ENCODE results near the gene SCO1. TPM values are rescaled to one million over a fixed set of nuclear protein-coding genes. Genes with fewer than 3 reads are reported as not detected.
"Not testable (repeated sequence)": the region's sequence is repeated elsewhere in the genome, so short reads cannot be mapped to it uniquely, and the experiment has no call there.

Gene SCO1
- 23.6 TPM for polyA plus RNA-seq (2013, experiment 1 of 2; ENCODE audit: insufficient read length)
- 21.3 TPM for polyA plus RNA-seq (2013, experiment 2 of 2; ENCODE audit: insufficient read length)

DNA sequence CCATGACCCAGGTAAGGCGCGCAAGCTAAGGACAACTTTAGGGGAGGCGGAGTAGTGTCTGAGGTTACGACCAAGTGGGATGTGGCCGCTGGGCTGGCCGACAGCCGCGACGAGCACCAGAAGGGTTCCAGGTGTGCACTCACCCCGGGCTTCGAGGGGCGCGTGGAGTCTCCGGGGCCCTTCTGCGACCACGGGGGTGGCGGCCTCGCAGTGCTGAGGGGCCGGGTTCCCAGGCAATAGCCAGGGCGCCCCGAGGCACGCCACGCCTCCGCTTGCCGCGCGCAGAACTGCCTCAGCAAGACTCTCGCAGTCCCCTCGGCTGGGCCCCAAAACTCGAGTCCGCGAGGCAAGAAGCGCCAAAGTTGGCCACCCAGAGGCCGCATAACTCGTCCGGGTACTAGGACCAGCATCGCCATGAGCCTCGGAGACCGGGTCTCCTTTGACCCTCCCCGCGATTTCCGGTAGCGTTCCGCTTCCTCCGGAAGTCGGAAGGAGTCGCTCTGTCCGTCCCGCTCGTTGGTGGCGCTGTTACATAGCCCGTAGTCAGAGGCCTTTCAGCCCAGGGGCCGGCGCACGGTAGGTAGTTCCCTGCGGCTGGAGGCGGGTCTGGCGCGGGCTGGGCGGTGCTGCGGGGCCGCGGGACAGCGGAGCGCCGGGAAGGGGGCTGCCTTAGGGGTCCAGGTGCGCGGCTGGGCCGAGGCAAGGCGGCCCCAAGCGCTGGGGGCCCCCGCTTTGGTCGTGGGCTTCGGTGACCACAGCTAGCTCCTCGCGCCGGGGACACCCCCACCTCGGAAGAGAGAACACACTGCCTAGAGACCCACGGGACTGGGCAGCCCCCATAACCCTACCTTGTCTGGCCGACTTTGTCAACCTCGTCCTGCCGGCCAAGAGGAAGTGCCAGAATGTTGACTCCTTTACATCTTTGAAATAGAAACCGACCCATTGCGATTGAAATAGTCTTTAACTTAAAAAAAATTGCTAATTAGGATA lies at the start of gene SCO1, which contains the start of gene ADPRM:
Gene SCO1 (minus strand): TSS at position 442 of the 990 bp plus-strand sequence. CDS start 26 bp downstream, at position 416.
Gene ADPRM (plus strand): TSS at position 503 of the 990 bp plus-strand sequence. CDS start 7,333 bp downstream, outside the sequence.
- peak; percentile 95 for DNase-seq

DNA sequence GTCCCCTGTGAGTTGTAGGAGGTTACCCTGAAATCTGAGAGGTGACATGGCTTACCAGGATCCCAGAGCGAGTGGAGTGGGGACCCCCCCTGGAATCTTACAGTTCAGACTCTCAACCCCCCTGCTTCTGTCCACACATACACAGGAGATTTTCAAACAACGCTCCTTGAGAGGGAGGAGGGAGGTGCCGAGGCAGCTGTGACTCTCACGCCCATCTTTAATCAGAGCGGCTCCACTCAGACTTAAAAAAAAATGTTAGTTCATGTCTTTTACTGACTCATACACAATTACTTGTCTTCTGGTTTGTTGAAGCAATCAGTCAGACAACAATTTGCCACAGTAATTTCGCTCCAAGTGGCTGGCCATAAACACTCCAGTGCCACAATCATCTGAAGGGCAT lies 47.9 kb upstream of the SCO1 start:
- DNase-seq: no peak

GRCh38 chr17:10744501-10745000 lies 47.2 kb upstream of the SCO1 start:
- no peak for DNase-seq

DNA sequence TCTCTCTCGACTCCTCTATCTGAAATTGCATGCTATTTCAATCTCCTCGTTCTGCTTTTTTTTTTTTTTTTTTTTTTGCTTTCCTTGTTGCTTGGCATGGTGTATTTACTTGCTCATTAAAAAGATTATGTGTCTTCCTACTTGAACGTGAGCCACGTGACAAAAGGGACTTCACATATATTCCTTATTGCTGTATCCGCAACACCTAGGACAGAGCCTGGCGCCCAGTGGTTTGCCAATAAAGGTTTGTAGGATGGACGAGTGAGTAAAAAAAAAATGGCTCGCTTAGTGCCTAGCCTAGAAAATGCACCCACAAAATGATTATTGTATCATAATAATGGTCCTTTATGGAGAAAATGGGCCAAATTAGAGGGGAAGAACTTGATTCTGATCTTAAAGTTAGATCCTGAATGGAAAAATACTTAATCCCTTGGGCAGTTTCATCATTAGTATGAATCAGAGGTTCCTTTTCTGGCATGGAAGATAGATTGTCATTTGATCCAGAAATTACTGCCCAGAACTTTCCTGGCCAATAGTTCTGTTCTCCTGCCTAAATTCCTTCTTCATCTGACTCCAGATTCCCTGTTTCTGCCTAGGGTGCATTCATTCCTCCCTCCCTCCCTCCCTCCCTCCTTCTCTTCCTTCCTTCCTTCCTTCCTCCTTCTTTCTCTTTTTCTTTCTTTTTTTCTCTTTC lies 46.1 kb upstream of the SCO1 start:
- no peak for DNase-seq

DNA sequence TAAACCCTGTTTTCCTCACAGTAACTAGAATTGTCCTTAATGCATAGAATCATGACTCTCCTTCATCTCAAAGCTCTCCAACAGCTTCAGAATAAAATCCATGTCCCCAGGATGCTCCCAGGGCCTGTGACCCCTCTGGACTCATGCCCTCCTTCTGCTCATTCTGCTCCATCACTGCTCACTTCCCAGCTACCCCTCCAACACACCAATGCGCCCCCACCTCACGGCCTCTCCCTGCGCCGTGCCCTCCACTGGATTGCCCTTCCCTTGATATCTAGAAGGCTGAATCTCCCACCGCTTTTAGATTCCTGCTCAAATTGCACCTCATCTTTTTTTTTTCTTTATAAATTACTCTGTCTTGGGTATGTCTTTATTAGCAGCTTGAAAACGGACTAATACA lies 45.1 kb upstream of the SCO1 start:
- no peak for DNase-seq

- no peak for DNase-seq
These were observed 44.2 kb upstream of the SCO1 start for GRCh38 chr17:10741416-10742135.

- no peak for DNase-seq
These were observed 42.1 kb upstream of the SCO1 start for GRCh38 chr17:10739386-10739785.

DNA sequence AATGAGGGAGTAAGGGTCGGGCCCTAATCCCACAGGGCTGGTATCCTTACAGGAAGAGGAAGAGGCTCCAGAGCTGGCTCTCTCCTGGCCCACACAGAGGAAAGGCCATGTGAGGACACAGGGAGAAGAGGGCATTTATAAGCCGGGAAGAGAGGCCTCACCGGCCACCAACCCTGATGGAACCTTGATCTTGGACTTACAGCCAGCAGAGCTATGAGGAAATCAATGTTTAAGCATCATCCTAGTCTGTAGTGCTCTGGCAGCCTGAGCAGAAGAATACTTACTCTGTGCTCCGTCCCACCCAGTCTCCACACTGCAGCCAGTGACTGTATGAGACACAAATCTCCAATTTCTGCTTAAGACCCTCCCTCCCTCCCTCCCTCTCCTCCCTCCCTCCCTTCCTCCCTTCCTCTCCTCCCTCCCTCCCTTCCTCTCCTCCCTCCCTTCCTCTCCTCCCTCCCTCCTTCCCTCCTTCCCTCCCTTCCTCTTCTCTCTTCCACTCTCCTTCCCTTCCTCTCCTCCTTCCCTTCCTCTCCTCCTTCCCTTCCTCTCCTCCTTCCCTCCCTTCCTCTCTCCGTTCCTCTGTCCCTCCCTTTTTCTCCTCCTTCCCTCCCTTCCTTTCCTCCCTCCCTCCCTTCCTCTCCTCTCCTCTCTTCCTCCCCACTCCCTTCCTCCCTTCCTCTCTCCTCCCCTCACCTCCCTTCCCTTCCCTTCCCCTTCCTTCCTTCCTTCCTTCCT lies 41.4 kb upstream of the SCO1 start:
- DNase-seq: no peak

GRCh38 chr17:10737736-10738135 lies 40.4 kb upstream of the SCO1 start:
- DNase-seq: no peak

DNA sequence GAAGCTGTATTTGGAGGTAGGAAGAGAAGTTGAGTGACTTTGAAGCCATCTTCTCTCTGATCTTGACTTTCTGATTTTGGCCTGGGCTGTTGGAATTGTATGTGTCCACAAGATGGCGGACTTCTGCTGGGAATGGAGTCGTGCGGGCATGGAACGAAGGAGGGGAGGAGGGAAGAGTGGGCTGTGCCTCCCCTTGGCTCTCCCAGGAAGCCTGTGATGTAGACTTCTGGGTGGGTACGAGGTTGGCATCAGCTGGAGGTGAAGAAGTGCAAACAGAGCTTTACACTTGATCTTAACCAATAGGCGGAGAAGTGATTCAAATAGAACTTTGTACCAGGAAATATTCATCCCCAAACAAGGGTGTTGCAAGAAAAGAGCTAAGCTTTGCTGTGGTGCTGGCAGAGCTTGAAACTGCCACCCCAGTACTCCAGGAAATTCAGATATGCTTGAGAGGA lies 39.9 kb upstream of the SCO1 start:
- peak; percentile 63 for DNase-seq

- no peak for DNase-seq
These were observed 38.5 kb upstream of the SCO1 start for GRCh38 chr17:10735821-10736220.

DNA sequence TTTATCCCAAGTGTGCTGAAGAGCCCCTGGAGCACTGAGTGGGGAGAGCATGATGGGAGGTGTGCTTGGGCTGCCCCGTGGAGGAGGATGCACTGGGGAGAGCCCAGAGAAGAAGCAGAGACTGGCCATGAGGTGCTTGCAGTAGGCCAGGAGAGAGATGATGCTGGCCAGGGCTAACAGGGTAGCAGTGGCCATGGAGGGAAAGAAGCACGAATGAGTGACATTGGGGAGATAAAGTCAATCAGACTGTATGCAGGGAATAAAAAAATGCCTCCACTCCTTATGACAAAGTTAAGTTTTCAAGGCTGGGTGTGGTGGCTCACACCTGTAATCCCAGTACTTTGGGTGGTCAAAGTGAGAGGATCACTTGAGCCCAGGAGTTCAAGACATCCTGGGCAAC lies 37.9 kb upstream of the SCO1 start:
- DNase-seq: no peak

GRCh38 chr17:10733666-10734065 lies 36.3 kb upstream of the SCO1 start:
- DNase-seq: no peak

GRCh38 chr17:10732121-10732520 lies 34.8 kb upstream of the SCO1 start:
- not testable (repeated sequence) for DNase-seq

- no peak for DNase-seq
These were observed 34.1 kb upstream of the SCO1 start for GRCh38 chr17:10731408-10731879.

DNA sequence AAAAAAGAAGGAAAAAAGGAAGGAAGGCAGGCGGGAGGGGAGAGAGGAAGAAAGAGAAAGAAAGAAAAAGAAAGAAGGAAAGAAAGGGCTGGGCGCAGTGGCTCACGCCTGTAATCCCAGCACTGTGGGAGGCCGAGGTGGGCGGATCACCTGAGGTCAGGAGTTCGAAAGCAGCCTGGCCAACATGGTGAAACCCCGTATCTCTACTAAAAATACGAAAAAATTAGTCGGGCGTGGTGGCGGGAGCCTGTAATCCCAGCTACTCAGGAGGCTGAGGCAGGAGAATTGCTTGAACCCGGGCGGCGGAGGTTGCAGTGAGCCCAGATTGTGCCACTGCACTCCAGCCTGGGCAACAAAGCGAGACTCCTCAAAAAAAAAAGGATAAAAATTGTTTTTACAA lies 32.9 kb upstream of the SCO1 start:
- DNase-seq: not testable (repeated sequence)

DNA sequence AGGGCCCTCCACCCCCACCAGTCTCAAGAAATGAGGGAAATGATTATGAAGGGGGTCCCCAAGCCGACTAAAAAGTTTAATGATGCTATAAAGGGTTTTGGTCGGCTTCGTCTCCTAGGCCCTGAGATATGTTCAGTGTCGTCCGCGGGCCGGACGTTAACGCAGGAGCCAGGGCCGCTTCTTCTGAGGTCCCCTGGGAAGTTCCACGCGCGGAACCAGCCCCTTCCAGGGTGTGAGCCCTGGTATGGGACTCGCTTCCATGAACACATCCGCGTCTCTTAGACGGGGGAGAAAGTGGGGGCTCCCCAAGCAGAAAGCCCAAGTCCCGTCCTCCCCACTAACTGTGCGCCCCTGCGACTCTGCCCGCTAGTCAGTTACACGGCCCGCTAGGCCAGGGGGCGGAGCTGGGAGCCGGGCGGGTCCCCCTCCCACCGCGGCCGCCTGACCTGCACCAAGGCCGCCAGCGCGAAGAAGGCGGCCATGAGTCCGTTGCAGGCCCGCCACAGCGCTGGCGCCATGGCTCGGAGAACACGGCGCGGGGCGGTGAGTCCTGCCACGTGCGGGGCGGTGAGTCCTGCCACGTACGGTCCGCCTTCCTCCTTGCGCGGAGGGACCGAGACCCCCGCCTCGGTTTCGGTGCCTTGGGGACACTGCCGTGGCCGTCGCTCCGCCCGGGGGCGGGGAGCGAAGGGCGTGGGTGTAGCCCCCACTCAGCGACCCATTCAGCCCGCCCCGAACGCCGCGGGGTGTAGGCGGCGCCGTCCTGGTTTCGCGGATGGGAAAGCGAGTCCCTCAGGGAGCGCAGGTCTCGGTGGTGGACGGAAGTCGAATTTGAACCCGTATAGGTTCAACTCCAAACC lies 32.2 kb upstream of the SCO1 start, which contains the start of gene TMEM220:
Gene TMEM220 (minus strand): TSS at position 690 of the 860 bp plus-strand sequence. CDS start 172 bp downstream, at position 518.
- DNase-seq: peak; percentile 75

GRCh38 chr17:10728331-10728892 lies 31.1 kb upstream of the SCO1 start:
- no peak for DNase-seq

GRCh38 chr17:10727192-10727591 lies 29.9 kb upstream of the SCO1 start:
- no peak for DNase-seq

DNA sequence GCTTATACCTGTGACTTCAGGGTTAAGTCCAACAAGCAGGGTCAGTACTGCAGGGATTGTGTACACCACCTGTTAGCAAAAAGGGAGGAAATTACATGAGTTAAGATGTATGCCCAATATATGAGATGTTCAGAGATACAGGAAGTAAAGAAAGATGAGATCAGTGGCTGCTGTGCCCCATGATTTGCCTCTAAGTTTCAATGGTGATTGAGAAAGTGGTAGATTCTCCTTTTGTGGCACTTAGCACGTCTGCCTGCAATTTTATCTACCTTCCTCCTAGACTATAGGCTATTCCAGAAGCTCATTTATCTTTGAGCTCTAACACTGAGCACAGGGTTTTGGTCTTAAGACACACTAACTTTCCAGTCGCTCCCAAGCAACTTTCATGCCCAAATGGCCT lies 28.9 kb upstream of the SCO1 start:
- no peak for DNase-seq

Data from fibroblast of skin of back (primary cell).